ENCODE results near the gene PRICKLE2.

GRCh38 chr3:64196236-64196929, 28.9 kb downstream of the PRICKLE2 start:
- TF ChIP-seq HMGA2 (CRISPR knock-in tag; IDR thresholded peaks at IDR 0.05) = no peak
- no peak for TF ChIP-seq CTCF (IDR thresholded peaks at IDR 0.05)
- TF ChIP-seq RORB (CRISPR knock-in tag; IDR thresholded peaks at IDR 0.05) = no peak
- TF ChIP-seq, protein P1, sequence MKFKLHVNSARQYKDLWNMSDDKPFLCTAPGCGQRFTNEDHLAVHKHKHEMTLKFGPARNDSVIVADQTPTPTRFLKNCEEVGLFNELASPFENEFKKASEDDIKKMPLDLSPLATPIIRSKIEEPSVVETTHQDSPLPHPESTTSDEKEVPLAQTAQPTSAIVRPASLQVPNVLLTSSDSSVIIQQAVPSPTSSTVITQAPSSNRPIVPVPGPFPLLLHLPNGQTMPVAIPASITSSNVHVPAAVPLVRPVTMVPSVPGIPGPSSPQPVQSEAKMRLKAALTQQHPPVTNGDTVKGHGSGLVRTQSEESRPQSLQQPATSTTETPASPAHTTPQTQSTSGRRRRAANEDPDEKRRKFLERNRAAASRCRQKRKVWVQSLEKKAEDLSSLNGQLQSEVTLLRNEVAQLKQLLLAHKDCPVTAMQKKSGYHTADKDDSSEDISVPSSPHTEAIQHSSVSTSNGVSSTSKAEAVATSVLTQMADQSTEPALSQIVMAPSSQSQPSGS (CRISPR knock-in tag; IDR thresholded peaks at IDR 0.05; ENCODE audit: borderline replicate concordance, low read depth) = no peak
- no peak for TF ChIP-seq TEAD4 (CRISPR knock-in tag; IDR thresholded peaks at IDR 0.05)
- TF ChIP-seq ELF4 (CRISPR knock-in tag; IDR thresholded peaks at IDR 0.05; ENCODE audit: low read depth) = no peak
- no peak for TF ChIP-seq MAX (CRISPR knock-in tag; IDR thresholded peaks at IDR 0.05)
- TF ChIP-seq, protein P2, sequence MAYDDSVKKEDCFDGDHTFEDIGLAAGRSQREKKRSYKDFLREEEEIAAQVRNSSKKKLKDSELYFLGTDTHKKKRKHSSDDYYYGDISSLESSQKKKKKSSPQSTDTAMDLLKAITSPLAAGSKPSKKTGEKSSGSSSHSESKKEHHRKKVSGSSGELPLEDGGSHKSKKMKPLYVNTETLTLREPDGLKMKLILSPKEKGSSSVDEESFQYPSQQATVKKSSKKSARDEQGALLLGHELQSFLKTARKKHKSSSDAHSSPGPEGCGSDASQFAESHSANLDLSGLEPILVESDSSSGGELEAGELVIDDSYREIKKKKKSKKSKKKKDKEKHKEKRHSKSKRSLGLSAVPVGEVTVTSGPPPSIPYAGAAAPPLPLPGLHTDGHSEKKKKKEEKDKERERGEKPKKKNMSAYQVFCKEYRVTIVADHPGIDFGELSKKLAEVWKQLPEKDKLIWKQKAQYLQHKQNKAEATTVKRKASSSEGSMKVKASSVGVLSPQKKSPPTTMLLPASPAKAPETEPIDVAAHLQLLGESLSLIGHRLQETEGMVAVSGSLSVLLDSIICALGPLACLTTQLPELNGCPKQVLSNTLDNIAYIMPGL (CRISPR knock-in tag; IDR thresholded peaks at IDR 0.05) = no peak
- TF ChIP-seq IRF1 (CRISPR knock-in tag; IDR thresholded peaks at IDR 0.05) = no peak
- TF ChIP-seq ZNF671 (CRISPR knock-in tag; IDR thresholded peaks at IDR 0.05) = no peak
- no peak for TF ChIP-seq ZBTB43 (CRISPR knock-in tag; IDR thresholded peaks at IDR 0.05)
- no peak for TF ChIP-seq JUN (CRISPR knock-in tag; IDR thresholded peaks at IDR 0.05)
- TF ChIP-seq CREB1 (CRISPR knock-in tag; IDR thresholded peaks at IDR 0.05) = no peak
